Hepatocyte (in vitro differentiated cells): Measurements from ENCODE around the gene CUX1. TPM values are rescaled to one million over a fixed set of nuclear protein-coding genes. Genes with fewer than 3 reads are reported as not detected.

Experiments
- DNase-seq: peaks from one replicate; pipeline ENCODE4 v3.0.0-alpha.2; 2016; ENCODE audit warnings: low spot score
- H2AFZ ChIP-seq: fragments of 200-600 bp; sonication (generic); 2 replicates; pipeline ENCODE4 v1.6.0; 2016; ENCODE audit warnings: antibody characterized with exemption, mild to moderate bottlenecking
- H3K27ac ChIP-seq: fragments of 200-600 bp; sonication (generic); 2 replicates; pipeline ENCODE4 v1.5.1; 2016; ENCODE audit warnings: mild to moderate bottlenecking
- H3K27me3 ChIP-seq: fragments of 200-600 bp; sonication (generic); 2 replicates; pipeline ENCODE4 v1.6.1; 2016
- H3K36me3 ChIP-seq: fragments of 200-600 bp; sonication (generic); replicated peaks from 2 replicates; pipeline ENCODE4 v1.5.1; 2016; ENCODE audit warnings: low read depth; ENCODE audit not compliant: insufficient read depth
- H3K4me1 ChIP-seq: fragments of 200-600 bp; sonication (generic); 2 replicates; pipeline ENCODE4 v1.5.1; 2016; ENCODE audit warnings: mild to moderate bottlenecking, moderate library complexity; ENCODE audit not compliant: insufficient read depth
- H3K4me2 ChIP-seq: fragments of 200-600 bp; sonication (generic); 2 replicates; pipeline ENCODE4 v1.6.0; 2016
- H3K4me3 ChIP-seq: fragments of 200-600 bp; sonication (generic); 2 replicates; pipeline ENCODE4 v1.5.1; 2016; ENCODE audit warnings: mild to moderate bottlenecking
- H3K79me2 ChIP-seq: fragments of 200-600 bp; sonication (generic); 2 replicates; pipeline ENCODE4 v1.6.0; 2017; ENCODE audit warnings: mild to moderate bottlenecking
- H3K9me2 ChIP-seq: fragments of 200-600 bp; sonication (generic); replicated peaks from 2 replicates; pipeline ENCODE4 v1.6.0; 2017; ENCODE audit warnings: mild to moderate bottlenecking; ENCODE audit not compliant: insufficient read depth
- H3K9me3 ChIP-seq: fragments of 200-600 bp; sonication (generic); 2 replicates; pipeline ENCODE4 v1.5.1; 2016; ENCODE audit warnings: low read depth, mild to moderate bottlenecking
- H4K20me1 ChIP-seq: fragments of 200-600 bp; sonication (generic); 2 replicates; pipeline ENCODE4 v1.6.0; 2016; ENCODE audit warnings: mild to moderate bottlenecking; ENCODE audit not compliant: insufficient read depth, poor library complexity, severe bottlenecking
- CTCF ChIP-seq: fragments of 200-600 bp; sonication (generic); IDR thresholded peaks from 2 replicates; pipeline ENCODE4 v1.5.1; 2016; ENCODE audit warnings: antibody characterized with exemption, mild to moderate bottlenecking; ENCODE audit not compliant: poor library complexity
- EZH2 ChIP-seq: fragments of 200-600 bp; sonication (generic); IDR thresholded peaks from 2 replicates; pipeline ENCODE4 v1.6.1; 2016; ENCODE audit warnings: antibody characterized with exemption, mild to moderate bottlenecking, borderline replicate concordance
- EZH2phosphoT487 ChIP-seq: fragments of 200-600 bp; sonication (generic); IDR thresholded peaks from one replicate; pipeline ENCODE4 v1.6.1; 2018; ENCODE audit warnings: antibody characterized with exemption, mild to moderate bottlenecking, low read depth, moderate library complexity; ENCODE audit not compliant: unreplicated experiment, severe bottlenecking
- WGBS: methylation state at CpG from one replicate; pipeline ENCODE4 v1.1.6; 2016; ENCODE audit warnings: low lambda C conversion rate; ENCODE audit errors: missing lambda C conversion rate; 5-methylcytosine and 5-hydroxymethylcytosine counted together
- polyA plus RNA-seq: library from polyadenylated mRNA; unstranded; fragments of >200 nt; fragmentation: Nextera tagmentation; extraction: Ambion mirVana; gene quantifications from 2 replicates; pipeline ENCODE4 v1.2.1, GENCODE V29; 2016
- total RNA-seq: library from RNA; depleted of rRNA; stranded (reverse); fragments of >200 nt; gene quantifications from 2 replicates; pipeline ENCODE4 v1.2.3, GENCODE V29; 2014

The CUX1 gene
- total and polyA plus RNA-seq, 2 experiments from 2014 or later: 60.1 to 76.8 TPM

- H3K4me3 ChIP-seq: no peak overlapping the region
- H2AFZ ChIP-seq: no peak overlapping the region
- TF ChIP-seq EZH2: no peak
- no peak for TF ChIP-seq EZH2phosphoT487
- no peak for TF ChIP-seq CTCF
- H3K9me2 ChIP-seq: no peaks in the 10 kb centered on the region
- no peak overlapping the region for H3K27ac ChIP-seq
- H3K36me3 ChIP-seq: no peaks in the 10 kb centered on the region
- no peak overlapping the region for H3K4me2 ChIP-seq
- no peaks in the 10 kb centered on the region for H4K20me1 ChIP-seq
- H3K27me3 ChIP-seq: no peaks in the 10 kb centered on the region
- no peak for DNase-seq
- no peaks in the 10 kb centered on the region for H3K79me2 ChIP-seq
- no peaks in the 10 kb centered on the region for H3K4me1 ChIP-seq
- 91% methylated on average over 6 of the region's 6 CpGs for WGBS
- H3K9me3 ChIP-seq: no peaks in the 10 kb centered on the region
These were observed 368.9 kb downstream of the CUX1 start for GRCh38 chr7:102186306-102186705.

- Histone ChIP-seq H3K4me2 (no peak overlapping the region), H3K27me3 (no peaks in the 10 kb centered on the region), H3K4me3 (no peak overlapping the region), H3K27ac (no peak overlapping the region), H3K4me1 (no peaks in the 10 kb centered on the region), H3K9me2 (no peaks in the 10 kb centered on the region), H3K9me3 (no peaks in the 10 kb centered on the region), H3K36me3 (no peaks in the 10 kb centered on the region), H3K79me2 (no peaks in the 10 kb centered on the region), H4K20me1 (no peaks in the 10 kb centered on the region), H2AFZ (no peak overlapping the region)
- TF ChIP-seq EZH2 (no peak), EZH2phosphoT487 (no peak), CTCF (no peak)
- 79% methylated on average over 7 of the region's 7 CpGs for WGBS
- no peak for DNase-seq
These were observed 371.3 kb downstream of the CUX1 start for GRCh38 chr7:102188746-102189145.

DNA sequence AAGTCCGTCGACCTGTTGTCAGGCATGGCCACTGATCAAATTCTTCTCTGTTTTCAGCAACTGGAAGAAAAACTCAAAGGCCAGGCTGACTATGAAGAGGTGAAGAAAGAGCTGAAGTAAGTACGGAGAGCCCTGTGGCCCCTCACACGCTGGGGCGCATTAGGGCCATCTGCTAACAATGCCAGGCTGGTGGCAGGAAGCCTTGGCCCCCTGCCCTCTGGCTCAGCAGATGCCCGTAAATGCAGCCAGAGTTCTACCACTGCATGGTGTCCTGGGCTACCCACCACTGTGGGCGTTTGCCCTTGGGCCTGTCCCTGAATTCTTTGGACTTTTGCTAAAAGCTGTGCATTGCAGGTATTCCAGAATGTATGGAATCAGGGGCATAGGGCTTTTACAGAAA is 372.3 kb downstream of the CUX1 start:
- Histone ChIP-seq H3K79me2 (no peaks in the 10 kb centered on the region), H3K9me2 (no peaks in the 10 kb centered on the region), H4K20me1 (no peaks in the 10 kb centered on the region), H3K36me3 (no peaks in the 10 kb centered on the region), H3K4me1 (no peaks in the 10 kb centered on the region), H2AFZ (no peak overlapping the region), H3K9me3 (no peaks in the 10 kb centered on the region), H3K4me3 (no peak overlapping the region), H3K27ac (no peak overlapping the region), H3K27me3 (no peaks in the 10 kb centered on the region), H3K4me2 (no peak overlapping the region)
- 95% methylated on average over 7 of the region's 7 CpGs for WGBS
- DNase-seq: no peak
- TF ChIP-seq CTCF (no peak), EZH2 (no peak), EZH2phosphoT487 (no peak)
